HG03159 (cell line): ENCODE results near the gene LAMA5.

Experiments
- ATAC-seq: cut with Tn5 transposase; IDR thresholded peaks from one replicate; pipeline ENCODE4 v1.9.1; 2021; ENCODE audit warnings: mild to moderate bottlenecking, moderate library complexity; ENCODE audit not compliant: unreplicated experiment

Gene LAMA5

DNA sequence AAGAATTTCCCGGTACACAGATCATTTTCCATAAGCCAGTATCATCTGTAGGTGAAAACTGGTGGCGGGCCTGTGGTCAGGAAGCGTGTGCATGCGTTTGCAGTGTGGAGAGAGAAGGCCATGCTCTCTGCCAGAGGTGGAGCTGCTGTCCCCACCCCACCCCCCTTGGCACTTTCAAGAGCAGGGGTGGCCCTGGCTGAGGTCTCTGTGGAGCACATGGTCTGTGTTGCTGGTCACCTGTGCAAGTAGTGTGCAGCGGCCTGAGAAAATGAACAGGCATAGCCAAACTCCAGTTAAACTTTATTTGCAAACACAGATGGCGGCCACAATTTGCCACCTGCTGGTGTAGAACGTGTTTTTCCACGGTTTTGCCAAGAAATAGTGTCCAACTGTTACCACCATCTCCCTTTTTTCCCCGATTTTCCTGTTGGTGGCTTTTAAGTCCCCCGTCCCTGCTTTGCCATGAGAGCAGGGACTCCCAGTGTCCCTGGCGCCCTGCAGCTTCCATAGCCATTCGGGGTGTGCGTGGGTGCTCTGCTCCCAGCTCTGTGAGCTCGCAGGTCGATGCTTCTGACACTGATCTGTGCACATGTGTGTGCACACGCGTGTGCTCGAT is 61.9 kb downstream of the LAMA5 start:
- no peak for ATAC-seq

DNA sequence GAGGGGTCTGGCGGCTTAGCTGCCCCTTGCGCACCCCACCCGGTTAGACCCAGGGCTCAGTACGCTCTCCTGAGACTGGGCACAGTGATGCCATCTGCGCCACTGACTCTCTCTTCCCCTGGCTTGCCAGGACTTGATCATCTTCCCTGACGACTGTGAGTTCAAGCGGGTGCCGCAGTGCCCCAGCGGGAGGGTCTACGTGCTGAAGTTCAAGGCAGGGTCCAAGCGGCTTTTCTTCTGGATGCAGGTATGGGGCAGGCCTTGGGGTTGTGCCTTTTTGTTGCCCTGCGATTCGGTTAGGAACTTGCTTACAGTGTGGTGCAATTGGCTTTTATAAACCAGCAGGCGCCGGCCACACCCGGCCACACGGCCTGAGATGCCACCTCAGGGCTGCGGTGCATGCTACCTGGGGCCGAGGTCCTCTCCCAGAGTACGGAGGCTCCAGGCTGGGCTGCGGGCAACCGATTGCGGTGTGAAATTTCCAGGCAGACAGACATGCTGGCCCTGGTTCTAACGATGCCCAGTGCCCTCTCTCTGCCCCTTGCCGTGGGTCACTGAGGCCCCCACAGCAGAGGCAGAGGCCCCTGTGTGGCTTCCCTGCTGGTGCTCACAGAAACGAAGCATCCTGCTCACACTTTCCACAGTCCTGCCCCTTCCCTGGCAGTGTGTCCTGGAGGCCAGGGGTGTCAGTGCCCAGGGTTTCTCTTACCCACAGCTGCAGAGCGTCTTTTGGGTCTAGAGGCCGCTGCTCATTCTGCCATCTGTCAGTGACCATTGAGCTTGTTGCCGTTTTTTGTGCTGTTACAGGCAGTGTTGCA is 62.6 kb downstream of the LAMA5 start:
- ATAC-seq = no peak

DNA sequence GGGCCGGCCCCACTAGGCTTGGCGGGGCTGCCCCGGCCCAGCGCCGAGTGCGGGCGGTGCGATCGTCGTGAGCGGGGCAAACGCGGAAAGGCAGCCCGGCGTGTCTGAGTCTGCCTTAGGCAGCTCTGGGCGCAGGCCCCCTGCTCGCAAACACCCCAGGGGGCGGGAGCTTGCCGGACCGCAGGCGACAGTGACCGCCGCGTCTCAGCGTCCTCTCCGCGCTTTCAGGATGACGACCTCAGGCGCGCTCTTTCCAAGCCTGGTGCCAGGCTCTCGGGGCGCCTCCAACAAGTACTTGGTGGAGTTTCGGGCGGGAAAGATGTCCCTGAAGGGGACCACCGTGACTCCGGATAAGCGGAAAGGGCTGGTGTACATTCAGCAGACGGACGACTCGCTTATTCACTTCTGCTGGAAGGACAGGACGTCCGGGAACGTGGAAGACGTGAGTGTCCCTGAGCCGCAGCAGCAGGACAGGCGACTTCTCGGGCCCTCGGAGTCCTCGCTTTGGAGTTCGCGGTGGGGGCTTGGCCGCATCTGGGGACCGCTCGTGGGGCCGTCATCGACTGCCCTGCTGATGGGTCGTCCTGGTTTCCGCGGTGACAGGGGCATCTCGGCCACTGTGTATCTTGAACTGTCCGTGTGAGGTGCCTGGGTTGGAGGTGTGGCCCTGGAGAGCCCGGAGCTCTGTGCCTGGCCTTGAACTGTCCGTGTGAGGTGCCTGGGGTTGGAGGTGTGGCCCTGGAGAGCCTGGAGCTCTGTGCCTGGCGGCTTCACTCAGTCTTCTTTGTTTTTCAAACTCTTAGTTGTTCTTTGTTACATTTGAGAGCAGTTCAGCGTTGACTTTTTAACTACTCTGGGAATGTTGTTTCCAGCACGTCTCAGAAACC is 63.5 kb downstream of the LAMA5 start:
- no peak for ATAC-seq

DNA sequence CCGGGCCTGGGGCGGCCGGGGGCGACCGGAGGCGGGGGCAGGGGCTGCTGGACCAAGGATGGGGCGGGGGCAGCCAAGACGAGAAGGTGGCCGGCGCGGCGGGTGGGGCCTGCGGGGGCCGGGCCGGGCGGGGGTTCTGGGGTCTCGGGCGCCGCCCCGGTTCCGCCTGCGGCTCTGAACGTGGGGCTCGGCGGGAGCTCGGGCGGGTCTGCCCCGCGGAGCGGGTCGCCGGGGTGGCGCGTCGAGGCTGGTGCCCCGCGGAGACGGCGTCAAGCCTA is 64.1 kb downstream of the LAMA5 start:
- no peak for ATAC-seq

DNA sequence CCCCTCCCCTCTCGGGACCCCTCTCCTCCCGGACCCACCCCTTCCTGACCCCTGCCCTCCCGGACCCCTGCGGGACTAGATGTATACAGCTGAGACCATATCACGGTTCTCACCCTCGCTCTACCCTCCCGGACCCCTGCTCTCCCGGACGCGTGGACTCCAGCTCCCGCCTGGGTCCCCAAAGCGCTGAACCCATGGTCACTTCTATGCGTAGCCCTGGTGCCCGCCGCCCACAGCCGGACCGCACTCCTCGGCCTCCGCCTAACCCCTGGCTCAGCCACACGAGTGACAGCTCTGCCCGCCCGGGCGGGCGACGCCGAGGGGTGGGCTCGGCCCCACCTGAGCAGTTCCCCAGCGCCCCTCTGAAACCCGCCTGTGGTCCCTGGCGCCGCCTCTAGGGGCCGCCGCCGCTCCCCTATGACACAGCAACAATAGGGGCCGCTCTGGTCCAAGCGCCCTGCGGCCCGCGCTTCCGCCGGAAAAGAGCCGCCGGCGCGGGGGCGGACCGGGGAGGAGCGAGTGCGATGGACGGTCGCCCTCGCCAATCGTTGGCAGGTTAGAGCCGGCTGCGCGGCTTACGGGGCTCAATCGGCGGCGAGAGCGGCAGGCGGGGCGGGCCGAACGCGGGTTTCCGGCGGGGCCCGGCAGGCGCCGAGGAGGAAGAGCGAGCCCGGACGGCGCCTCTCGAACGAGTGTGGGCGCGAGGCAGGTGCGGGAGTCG is 64.6 kb downstream of the LAMA5 start, which contains the start of gene ADRM1:
Gene ADRM1, plus strand, starts transcription at position 657 of the 721 bp plus-strand sequence. CDS start 572 bp downstream, outside the sequence.
- ATAC-seq = peak; percentile 90

DNA sequence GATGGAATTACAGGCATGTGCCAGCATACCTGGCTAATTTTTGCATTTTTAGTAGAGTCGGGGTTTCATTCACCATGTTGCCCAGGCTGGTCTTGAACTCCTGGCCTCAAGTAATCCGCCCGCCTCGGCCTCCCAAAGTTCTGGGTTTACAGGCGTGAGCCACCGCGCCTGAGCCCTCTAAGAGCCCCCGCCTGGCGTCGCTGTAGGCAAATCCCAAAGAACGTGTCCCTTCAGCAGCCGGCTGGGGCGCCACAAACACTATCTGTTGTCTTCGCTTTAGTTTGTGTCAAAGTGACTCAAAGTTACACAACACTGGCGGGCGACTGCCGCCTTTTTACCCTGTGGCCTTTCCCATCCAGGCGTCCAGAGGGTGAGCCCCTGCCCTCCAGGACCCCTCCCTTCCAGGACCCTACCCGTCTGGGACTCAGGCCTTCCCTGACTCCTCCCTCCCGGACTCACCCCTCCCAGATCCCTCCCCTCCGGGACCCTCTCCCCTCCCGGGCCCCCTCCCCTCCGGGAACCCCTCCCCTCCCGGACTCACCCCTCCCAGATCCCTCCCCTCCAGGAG is 65.3 kb downstream of the LAMA5 start:
- peak; percentile 42 for ATAC-seq

DNA sequence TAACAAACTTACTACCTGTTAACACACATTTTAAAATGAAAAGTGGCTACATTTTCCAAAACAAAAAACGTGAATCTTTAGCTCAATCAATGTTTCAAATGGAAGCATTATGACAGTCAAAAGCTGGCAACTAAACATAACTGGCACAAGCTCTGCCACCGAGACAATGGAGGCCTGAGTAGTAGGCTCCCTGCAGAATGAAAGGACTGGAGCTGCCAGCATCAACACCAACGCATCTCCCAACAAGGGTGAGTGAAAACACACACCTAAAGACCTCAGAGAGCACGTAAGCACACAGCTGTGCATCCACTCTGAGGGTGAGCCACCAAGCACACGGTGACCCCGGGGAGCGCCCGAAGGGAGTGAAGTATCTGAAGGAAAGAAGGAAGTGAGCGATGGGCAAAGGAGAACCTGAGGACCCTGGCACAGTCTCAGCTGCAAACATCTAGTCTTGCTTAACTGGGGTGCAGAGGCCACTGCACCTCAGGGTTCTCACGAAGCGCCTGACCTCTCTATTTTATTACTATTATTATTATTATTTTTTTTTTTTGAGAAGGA is 65.9 kb downstream of the LAMA5 start:
- ATAC-seq = no peak

DNA sequence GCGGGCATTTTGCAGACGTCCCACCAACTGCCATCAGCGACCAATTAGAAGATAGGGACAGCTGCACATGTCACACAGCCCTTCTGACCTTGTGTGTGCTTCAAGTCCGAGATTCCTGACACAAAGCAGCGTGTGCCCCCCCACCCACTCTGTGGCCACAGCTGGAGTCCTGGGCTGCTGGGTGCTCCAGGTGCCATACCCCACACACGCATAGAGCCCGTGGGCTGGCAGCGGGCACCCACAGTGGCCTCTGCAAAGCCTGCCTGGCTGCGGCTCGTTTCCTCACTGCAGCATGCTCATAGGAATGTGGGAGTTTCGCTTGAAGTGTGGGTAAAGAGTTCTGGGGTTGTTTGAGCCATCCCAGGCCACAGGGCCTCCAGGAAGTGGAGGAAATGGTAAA is 66.8 kb downstream of the LAMA5 start:
- no peak for ATAC-seq

DNA sequence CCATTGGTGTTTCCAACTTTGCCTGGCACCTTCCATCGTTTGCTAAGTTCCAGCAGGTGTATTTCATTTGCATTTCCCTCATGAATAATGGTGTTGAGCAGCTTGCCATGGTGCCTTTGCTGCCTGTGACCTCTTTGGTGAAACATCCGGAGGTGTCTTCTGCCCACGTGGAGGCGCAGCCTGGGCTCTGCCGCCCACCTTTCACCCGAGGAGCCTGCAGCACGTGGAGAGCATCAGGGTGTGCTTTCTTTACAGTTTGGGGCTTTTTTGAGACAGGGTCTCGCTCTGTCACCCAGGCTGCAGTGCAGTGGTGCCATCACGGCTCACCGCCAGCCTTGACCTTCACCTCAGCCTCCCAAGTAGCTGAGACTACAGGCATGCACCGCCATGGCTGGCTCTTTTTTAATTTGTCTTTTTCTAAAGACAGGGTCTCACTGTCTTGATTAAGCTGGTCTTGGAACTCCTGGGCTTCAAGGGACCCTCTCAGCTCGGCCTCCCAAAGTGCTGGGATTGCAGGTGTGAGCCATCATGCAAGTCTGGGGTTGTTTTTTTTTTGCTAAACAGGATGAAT is 67.4 kb downstream of the LAMA5 start:
- ATAC-seq = no peak

DNA sequence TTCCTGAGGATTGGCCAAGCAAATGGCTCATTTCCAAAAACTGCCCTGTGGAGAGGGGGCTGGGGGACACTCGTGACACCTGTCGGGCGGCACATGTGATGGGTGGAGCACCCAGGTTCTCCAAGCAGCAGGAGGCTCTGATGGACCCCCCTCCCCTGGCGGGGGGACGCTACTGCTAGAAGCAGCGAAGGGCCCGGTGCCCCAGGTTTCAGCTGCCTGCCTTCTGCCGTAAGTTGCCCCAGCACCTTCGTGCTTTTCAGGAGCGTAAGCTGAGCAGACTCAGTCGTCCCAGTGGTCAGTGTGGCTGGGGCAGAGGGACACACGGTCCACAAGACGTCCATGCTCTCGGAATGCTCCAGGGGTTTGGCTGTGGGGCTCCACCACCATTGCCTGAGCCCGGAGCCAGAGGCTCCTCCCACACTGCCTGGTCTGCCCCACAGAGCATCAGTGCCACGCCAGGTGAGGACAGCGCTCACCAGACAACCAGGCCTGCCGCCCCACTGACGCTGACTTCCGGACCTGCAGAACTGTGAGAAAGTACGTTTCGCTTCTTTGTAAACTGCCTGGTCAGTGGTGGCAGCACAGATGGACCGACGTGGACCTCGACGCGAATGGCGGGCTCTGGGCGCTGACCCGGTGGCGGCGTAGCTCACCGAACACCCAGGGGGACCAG is 68.4 kb downstream of the LAMA5 start:
- no peak for ATAC-seq

DNA sequence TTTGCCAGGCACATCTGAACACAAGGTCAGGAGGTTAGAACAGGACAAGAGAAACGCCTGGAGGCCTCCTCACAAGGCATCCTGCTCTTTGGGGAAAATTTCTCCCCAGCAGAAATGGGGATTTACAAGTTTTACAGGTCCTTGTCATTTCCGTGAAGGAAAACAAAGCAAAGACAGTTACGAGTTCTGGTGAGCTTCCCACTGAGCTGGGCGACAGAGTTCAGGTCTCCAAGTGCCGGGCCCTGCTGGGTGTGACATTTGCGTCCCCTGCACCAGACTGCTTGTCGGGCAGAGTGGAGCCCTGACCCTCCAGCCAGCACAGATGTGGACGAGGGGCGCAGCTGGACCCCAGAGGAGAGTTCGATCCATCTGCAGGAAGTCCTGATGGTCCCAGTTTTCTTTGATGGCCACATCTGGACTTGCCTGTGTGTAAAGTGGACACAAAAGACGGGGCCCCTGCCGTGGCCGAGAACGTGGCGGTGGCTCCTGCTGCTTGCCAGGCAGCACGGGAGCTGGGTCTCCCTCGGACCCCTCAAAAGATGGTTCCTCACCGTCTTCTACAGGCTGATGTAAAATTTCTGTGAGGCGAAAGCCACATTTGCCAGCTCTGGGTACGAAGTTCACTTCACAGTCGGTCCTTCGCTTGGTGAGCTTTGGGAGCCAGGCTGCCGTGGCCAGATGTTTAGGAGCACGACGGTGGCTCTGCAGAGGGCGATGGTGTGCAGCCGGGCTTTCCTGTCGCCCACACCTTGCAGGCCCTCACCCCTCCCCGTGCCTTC is 69.5 kb downstream of the LAMA5 start:
- ATAC-seq = no peak

DNA sequence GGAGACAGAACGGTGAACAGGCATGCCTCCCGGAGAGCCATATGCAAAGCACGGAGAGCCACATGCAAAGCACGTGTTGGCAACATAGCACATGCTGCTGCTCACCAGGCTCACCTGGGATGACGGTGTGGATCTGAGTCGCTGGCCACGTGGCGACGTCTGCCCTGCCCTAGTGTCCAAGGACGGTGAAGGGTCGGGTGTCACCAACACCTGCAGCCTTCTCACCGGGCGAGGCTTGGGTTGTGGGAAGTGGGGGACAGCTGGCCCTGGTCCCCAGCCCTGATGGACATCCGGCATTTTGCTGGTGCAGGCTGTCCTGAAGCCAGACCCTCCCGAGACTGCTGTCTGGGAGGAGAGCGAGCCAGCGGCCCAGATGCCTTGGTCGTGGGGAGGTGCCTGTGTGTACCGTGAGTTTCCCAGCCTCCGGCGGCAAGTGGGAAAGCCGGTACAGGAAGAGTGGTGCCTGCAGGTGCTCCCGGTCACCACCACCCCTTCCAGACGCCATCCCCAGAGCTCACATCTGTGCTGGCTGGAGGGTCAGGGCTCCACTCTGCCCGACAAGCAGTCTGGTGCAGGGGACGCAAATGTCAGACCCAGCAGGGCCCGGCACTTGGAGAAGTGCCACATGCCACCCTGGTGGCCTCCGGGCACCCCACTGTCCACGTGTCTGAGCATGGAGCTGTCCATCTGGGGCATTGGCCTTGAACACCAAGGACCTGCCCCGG is 70.2 kb downstream of the LAMA5 start:
- ATAC-seq = no peak

DNA sequence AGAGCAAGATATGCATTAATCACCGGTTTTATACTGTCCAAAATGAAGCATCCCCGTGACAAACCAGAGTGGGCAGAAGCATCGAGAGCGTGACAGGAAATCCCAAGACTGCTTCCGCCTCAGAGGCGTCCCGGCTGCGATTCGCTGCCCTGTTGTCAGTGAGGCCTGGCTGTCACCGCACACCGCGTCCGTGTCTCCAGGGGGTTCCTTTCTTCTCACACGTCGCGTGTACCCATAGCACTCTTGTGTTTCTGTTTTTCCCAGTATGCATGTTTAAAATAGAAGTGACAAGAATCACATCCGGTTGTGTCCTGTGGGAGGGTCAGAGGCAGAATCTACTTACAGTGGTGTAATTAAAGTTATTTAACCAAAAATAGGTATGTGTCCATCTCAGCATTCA is 72.6 kb downstream of the LAMA5 start:
- ATAC-seq = no peak

DNA sequence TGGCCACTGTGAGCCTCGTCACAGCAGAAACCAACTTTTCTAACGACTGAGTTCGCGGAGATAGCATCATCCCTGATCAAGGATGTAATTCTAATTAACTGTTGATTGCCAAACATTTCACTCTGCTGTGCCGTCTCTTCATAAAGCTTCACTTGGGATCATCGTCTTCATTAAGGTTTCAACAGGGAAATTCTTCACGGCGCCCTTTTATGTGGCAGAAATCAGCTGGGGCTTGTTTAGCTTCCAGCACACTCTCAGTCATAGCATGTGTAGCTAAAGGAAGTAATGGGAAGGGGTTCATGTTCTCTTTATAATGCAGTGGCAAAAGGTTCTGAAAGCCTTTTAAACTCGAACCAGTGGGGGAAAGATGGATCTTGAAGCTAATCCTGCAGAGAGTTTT is 73.2 kb downstream of the LAMA5 start:
- ATAC-seq = no peak

DNA sequence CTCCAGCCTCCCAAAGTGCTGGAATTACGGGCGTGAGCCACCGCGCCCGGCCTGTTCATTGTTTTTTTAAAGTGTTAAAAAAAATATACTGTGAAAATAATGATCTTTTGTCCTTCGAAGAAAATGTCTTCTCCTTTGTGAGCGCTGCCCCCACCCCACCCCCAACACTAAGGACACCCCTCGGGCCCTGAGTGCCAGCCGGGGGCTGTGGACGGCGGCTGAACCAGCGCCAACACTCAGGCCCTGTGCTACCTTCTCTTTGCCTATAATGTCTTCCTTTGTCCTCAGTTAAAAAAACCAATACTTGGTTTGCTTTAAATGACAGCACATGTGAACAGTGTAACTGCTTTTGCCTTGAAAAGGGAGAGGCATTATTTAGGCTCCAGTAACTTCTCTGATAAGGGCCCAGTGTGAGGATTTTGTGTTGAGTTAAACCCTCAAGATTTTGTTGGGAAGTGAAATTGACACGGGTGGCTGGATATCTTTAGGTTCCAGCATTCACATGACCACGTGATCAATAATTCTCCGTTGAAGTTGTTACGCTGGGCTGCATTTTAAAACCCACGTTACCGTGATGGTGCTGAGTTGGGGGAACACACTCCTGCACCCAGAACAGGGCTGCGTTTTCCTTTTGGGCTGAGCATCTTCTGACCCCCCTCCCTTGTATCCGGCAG is 73.9 kb downstream of the LAMA5 start:
- ATAC-seq = no peak

DNA sequence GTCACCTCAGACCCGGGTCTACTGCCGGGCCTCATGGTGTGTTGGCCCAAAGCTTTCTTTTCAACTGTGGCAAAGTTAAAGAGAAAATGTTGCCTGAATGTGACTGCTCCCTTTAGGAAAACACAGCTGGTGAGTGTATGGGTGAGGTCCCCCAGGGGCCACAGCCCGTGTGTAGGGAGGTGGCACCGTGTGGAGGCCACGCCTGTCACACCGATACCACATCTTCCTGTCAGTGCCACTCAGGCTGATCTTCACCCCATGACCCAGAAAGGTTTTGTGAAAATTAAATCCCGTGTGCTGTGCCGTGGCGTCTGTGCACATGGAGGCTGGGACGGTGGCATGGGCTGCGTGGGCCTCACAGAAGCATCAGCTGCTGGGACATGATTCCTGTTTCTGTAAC is 75.0 kb downstream of the LAMA5 start:
- no peak for ATAC-seq

DNA sequence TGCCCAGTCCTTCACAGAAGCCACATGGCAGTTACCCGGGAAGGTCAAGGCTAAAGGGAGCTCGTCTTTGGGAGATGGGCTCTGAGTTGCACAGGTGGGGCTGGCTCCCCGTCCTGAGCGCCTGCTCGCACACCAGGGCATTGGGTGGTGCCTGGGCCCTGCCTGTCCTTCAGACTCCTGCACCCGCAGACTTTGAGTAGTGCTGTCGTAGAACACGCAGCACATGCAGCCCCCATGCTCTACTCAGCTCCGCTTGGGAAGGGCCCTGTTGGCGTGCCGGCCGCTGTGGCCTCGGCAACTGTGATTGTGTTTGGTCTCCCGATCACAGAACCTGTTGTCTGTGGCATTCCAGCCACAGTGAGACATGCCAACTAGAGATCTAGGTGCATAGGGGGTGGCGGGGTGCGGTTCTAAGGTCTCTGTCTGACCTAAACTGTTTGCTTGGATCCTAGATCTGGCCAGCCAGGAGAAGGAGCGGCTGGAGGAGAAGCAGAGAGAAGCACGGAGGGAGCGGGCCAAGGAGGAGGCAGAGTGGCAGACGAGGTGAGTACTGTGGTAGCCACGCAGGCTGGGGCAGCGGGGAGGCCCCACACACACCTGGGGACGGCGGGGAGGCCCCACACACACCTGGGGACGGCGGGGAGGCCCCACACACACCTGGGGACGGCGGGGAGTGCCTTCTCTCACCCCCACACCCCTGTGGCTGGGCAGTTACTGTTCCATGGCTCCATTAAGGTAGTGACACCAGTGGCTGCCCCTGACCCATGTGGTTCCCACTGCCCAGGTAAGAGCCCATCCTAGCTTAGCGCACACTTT is 75.7 kb downstream of the LAMA5 start:
- ATAC-seq = no peak
